Pancreas (tissue), 10 donors: ENCODE results near the gene CTU2. TPM values are rescaled to one million over a fixed set of nuclear protein-coding genes. Genes with fewer than 3 reads are reported as not detected.

ENCODE experiments used
- ATAC-seq, 4 donors: fragments of 200-7000 bp; cut with Tn5 transposase; one replicate each; pipeline versions ENCODE4 v1.8.0 to v1.9.1; 2020; ENCODE audit warnings: mild to moderate bottlenecking in 4 of 4, moderate library complexity in 4 of 4
- DNase-seq, 6 donors: peaks; one replicate each; pipeline ENCODE4 v3.0.0-alpha.2; 2020
- FAIRE-seq: peaks from 2 replicates; lab custom pipeline; 2012; peaks lifted over from hg19 to GRCh38; lab: Jason Lieb, UNC
- H3K27ac ChIP-seq, 4 donors: fragments of 200-600 bp; sonication (generic); 1 replicate in 3 of 4; 2 replicates in 1 of 4; pipeline versions ENCODE4 v1.5.0 to v1.8.0; 2020
- H3K27me3 ChIP-seq, 4 donors: fragments of 200-600 bp; one replicate each; pipeline ENCODE4 v1.8.0; 2021
- H3K36me3 ChIP-seq, 3 donors: fragments of 200-600 bp; sonication (generic) in 1 of 3; one replicate each; pipeline versions ENCODE4 v1.5.0 to v1.8.0; 2020 to 2021
- H3K4me1 ChIP-seq, 3 donors: fragments of 200-600 bp; one replicate each; pipeline ENCODE4 v1.8.0; 2021
- H3K4me3 ChIP-seq, 4 donors: fragments of 200-600 bp; sonication (generic) in 2 of 4; one replicate each; pipeline versions ENCODE4 v1.5.0 to v1.8.0; 2020 to 2021
- H3K9me3 ChIP-seq, 4 donors: fragments of 200-600 bp; one replicate each; pipeline ENCODE4 v1.8.0; 2021
- CTCF ChIP-seq, 4 donors: fragments of 200-600 bp; sonication (generic) in 3 of 4; IDR thresholded peaks; one replicate each; pipeline versions ENCODE4 v1.5.0 to v1.8.0; 2021; ENCODE audit warnings: antibody characterized with exemption in 4 of 4
- WGBS, 2 donors: extraction: QIAGEN DNeasy Blood & Tissue Kit; methylation state at CpG; one replicate each; pipeline ENCODE4 v1.1.7; 2013; 5-methylcytosine and 5-hydroxymethylcytosine counted together
- intact Hi-C, 3 donors: fragments of 100-400 bp; cut with DNase I; formaldehyde crosslinking; loops; one replicate each; pipeline versions ENCODE4 v1.11.1 to v1.14.2; 2022
- polyA plus RNA-seq, 2 donors: library from polyadenylated mRNA; stranded (reverse); fragments of 200-250 nt; gene quantifications; one replicate each; pipeline ENCODE4 v1.2.3, GENCODE V29; 2013
- total RNA-seq, 6 donors: library from RNA; stranded (reverse); fragmentation: NEBNext Ultra II Directional in 4 of 6; extraction: Animal tissue kit (Norgen Biotek cat#: 25700) in 4 of 6; gene quantifications; one replicate each; pipeline versions ENCODE4 v1.2.1 to v1.2.4, GENCODE V29; 2021 to 2023
- donor health status: healthy with polysubstance abuse.
- donor health status: DM: no; HTN: no; CAD: no; lungs with moderate emphysema.
- donor health status: DM: no; HTN: no; CAD: no.
- donor health status: control.
- donor health status: control.
- donor health status: Bipolar disorder and iron deficiency.
- donor health status: DM: yes; HTN: yes; CAD: no.
- donor health status: DM: no; HTN: no; CAD: no.
- donor health status: DM: no; HTN: no; CAD: no.
- donor health status: DM: yes; HTN: yes; CAD: no.

CTU2 gene
- total and polyA plus RNA-seq, 8 donors: 8.1 to 21.9 (median 10.6) TPM

- FAIRE-seq: no peak
- Histone ChIP-seq H3K36me3 (peaks cover 0 to 8% (median 0%) of the 10 kb centered on the region in 3 donors), H3K9me3 (no peaks in the 10 kb centered on the region), H3K4me3 (no peak overlapping the region), H3K4me1 (no peaks in the 10 kb centered on the region), H3K27ac (no peak overlapping the region), H3K27me3 (no peaks in the 10 kb centered on the region)
- intact Hi-C loops: loop anchor here in 1 of 3 donors (10.0 kb wide), 1 partner anchor 432 kb away; no protein-coding TSS in a partner anchor
- TF ChIP-seq CTCF (IDR thresholded peaks at IDR 0.05): no peak
- ATAC-seq: no peak
- no peak for DNase-seq
- WGBS, 2 donors: 71 to 85% methylated on average over 28 to 30 of the region's 30 CpGs
Observed at GRCh38 chr16:88732172-88732960, 26.1 kb downstream of the CTU2 start.

GRCh38 chr16:88732961-88733294 lies 26.6 kb downstream of the CTU2 start:
- FAIRE-seq (no peak), ATAC-seq (no peak), DNase-seq (no peak)
- no peak for TF ChIP-seq CTCF (IDR thresholded peaks at IDR 0.05)
- H3K9me3 ChIP-seq: no peaks in the 10 kb centered on the region
- WGBS, 2 donors: 79 to 88% methylated on average over 11 to 13 of the region's 13 CpGs
- H3K36me3 ChIP-seq: peaks cover 0 to 8% (median 0%) of the 10 kb centered on the region in 3 donors
- no peaks in the 10 kb centered on the region for H3K27me3 ChIP-seq
- no peak overlapping the region for H3K27ac ChIP-seq
- H3K4me1 ChIP-seq: no peaks in the 10 kb centered on the region
- no peak overlapping the region for H3K4me3 ChIP-seq
- intact Hi-C loops: loop anchor here in 1 of 3 donors (10.0 kb wide), 1 partner anchor 432 kb away; no protein-coding TSS in a partner anchor

- Histone ChIP-seq H3K4me3 (no peak overlapping the region), H3K9me3 (no peaks in the 10 kb centered on the region), H3K36me3 (peaks cover 0 to 8% (median 0%) of the 10 kb centered on the region in 3 donors), H3K27ac (no peak overlapping the region), H3K27me3 (no peaks in the 10 kb centered on the region), H3K4me1 (no peaks in the 10 kb centered on the region)
- intact Hi-C loops: loop anchor here in 1 of 3 donors (10.0 kb wide), 1 partner anchor 431 kb away; no protein-coding TSS in a partner anchor
- no peak for DNase-seq
- FAIRE-seq: no peak
- no peak for ATAC-seq
- 75 to 88% methylated on average over 25 to 27 of the region's 27 CpGs for WGBS, 2 donors
- no peak for TF ChIP-seq CTCF (IDR thresholded peaks at IDR 0.05)
Observed at GRCh38 chr16:88733630-88734360, 27.5 kb downstream of the CTU2 start.

GRCh38 chr16:88734361-88734728 lies 28.0 kb downstream of the CTU2 start:
- Histone ChIP-seq H3K4me3 (no peak overlapping the region), H3K27me3 (no peaks in the 10 kb centered on the region), H3K27ac (no peak overlapping the region), H3K9me3 (no peaks in the 10 kb centered on the region), H3K36me3 (peaks cover 0 to 8% (median 0%) of the 10 kb centered on the region in 3 donors), H3K4me1 (no peaks in the 10 kb centered on the region)
- ATAC-seq: no peak
- intact Hi-C loops: loop anchor here in 1 of 3 donors (10.0 kb wide), 1 partner anchor 430 kb away; no protein-coding TSS in a partner anchor
- no peak for FAIRE-seq
- TF ChIP-seq CTCF (IDR thresholded peaks at IDR 0.05): no peak
- no peak for DNase-seq
- WGBS, 2 donors: 86 to 96% methylated on average over 23 of the region's 23 CpGs
